Measurements from ENCODE around the gene B4GALNT3.

DNA sequence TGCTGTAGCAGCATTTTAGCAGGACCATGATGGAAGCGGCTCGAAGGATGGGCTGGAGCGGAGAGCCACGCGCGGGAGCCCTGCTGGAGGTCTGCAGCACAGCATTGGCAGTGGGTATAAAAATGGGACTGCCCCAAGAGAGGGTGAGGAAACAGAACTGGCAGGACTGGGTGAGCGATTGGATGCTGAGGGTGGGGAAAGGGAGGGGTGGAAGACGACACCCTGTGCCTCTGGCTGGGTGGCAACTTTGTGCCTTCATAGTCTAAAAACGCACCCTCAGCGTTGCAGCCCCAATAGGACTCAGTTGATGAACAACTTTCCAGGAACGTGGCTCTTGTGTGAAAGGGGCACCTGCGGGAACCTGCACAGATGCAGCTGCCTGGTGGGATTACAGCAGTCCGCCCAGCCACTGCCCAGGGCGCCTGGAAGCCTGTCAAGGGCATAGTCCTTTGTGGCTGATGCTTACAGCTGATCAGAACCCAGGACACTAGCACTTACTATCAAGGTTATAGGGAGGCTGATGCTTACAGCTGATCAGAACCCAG is 130.5 kb downstream of the B4GALNT3 start:
- no peak for TF ChIP-seq POLR2A (IDR thresholded peaks at IDR 0.05)
- TF ChIP-seq, protein P1, sequence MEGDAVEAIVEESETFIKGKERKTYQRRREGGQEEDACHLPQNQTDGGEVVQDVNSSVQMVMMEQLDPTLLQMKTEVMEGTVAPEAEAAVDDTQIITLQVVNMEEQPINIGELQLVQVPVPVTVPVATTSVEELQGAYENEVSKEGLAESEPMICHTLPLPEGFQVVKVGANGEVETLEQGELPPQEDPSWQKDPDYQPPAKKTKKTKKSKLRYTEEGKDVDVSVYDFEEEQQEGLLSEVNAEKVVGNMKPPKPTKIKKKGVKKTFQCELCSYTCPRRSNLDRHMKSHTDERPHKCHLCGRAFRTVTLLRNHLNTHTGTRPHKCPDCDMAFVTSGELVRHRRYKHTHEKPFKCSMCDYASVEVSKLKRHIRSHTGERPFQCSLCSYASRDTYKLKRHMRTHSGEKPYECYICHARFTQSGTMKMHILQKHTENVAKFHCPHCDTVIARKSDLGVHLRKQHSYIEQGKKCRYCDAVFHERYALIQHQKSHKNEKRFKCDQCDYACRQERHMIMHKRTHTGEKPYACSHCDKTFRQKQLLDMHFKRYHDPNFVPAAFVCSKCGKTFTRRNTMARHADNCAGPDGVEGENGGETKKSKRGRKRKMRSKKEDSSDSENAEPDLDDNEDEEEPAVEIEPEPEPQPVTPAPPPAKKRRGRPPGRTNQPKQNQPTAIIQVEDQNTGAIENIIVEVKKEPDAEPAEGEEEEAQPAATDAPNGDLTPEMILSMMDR (IDR thresholded peaks at IDR 0.05) = no peak
